ENCODE data around the gene GSTCD.
"Not testable (repeated sequence)": the region's sequence is repeated elsewhere in the genome, so short reads cannot be mapped to it uniquely, and the experiment has no call there.

The GSTCD gene

DNA sequence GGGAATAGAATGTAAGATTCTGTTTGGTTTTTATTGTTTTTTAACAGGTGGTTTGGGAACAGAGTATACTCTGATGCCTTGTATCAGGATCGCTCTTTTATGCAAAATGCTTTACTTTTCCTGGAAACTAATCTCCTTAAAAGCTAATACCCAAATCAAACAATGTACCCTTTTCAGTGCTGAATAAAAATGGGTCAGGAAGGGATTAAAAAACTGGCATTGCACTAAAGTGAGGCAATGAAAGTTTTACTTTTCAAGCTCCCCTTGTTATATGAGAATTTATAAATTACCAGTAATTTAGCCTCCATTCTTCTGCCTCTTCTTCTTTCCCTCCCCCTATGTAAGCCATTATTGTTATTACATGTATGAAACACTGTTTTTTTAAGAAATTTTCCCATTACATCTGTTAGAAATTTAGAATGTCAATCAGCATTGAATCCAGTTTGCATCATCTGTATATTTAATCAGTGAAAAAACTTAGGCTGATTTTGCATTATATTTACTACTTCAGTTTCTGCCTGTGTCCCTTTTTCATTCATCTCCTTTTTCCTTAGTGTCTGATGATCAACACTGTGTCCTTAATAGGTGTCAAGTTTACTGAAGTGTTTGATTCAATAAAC lies 97.0 kb downstream of the GSTCD start:
- DNase-seq (ENCODE audit: low read depth in 3 of 3): no peak

DNA sequence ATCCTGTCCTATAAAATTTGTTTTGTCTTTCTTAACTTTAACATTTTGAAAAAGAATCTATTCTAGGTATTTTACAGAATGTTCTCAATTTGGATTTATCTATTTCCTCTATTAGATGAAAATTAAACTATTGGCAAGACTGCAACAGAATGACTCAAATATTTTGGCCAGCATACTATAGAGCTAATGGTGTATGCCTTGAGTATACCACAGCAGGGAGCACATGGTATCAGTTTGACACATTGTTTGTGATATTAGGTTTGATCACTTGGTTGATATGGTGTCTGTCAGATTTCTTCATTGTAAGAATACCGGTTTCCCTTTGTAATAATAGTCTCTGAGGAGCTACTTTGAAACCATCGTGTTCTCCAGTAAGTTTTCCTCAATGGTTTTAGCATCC lies 98.9 kb downstream of the GSTCD start:
- DNase-seq (ENCODE audit: low read depth in 3 of 3): no peak

DNA sequence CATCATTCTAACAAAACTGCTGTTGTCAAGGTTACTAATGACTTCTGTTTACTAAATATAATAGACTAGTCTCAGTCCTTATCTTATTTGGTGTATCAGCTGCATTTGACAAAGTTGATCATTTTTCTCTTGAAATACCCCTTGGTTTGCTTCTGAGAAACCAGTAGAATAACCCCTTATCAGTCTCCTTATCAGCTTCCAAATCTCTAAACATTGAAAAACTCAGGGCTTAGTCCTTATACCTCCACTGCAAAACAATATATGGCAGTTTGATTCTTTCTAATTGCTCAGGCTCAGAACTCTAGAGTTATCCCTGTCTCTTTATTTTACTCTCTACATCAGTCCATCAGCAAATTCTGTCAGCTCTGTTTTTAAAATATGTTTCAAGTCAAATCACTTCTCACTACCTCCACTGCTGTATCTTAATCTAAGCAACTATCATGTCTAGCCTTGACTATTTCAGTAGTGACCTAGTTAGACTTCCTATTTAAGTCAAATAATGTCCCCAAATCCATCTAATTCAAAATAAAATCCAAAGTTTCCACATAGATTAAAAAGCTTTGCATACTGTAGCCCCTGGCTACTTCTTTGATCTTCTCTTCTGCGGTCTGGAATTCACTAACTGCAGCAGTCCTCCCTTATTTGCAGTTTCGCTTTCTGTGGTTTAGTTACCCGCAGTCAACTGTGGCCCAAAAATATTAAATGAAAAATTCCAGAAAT lies 99.6 kb downstream of the GSTCD start:
- no peak for DNase-seq (ENCODE audit: low read depth in 3 of 3)

- no peak for DNase-seq (ENCODE audit: low read depth in 3 of 3)
These were observed 100.1 kb downstream of the GSTCD start for GRCh38 chr4:105808750-105809041.

GRCh38 chr4:105815701-105816100 lies 107.1 kb downstream of the GSTCD start:
- DNase-seq (ENCODE audit: low read depth in 3 of 3): no peak

DNA sequence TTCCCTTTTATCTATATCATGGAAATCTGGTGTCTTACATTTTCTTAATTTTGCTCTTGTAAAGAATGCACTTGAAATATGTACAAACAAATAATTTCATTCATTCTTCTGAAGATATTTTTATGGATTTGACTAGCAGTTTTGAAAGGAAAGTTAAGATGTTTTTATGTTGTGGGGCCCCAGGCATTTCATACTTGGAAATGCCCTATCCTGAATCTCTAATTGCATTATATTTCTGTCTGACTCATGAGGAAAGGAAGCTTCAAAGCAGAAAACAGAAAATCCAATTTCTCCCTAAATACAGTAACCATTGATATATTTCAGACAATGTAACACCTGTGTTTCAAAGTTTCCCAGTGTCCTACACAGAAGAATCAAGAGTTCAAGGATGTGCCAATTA lies 113.5 kb downstream of the GSTCD start:
- no peak for DNase-seq (ENCODE audit: low read depth in 3 of 3)

DNA sequence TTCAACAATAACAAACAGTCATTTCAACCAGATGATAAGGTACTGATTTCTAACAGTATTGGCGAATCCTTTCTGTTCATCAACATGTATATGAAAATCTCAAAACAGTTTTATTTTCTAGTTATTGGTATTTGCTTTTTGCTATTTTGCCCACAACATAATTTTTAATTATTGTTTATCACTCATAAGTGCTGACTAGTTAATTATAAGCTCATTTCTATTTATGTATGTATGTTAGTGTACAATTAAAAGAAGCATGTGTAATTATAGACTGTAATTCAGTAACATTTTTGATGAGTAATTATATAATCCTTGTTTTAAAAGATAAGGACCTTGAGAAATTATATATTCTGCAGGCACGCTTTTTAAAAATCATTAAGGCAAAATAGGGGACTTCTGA lies 119.5 kb downstream of the GSTCD start:
- no peak for DNase-seq (ENCODE audit: low read depth in 3 of 3)

DNA sequence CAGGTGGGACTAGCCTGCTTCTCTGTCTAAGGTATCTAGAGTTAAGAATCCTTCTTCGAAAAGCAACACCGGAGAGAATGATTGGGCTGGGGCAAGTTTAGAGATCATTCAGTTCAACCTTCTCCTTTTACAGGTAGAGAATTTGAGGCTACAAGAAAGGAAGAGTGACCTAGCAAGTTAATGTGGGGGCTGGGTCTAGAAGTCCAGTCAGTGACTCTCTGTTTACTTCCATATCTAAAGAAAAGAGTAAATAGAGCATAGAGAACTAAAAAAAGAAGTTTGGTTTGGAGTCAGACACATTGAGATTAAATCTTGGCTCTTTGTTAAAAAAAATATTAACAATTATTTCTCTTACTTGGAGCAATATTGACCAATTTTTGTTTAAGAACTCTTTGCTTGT lies 122.6 kb downstream of the GSTCD start:
- DNase-seq (ENCODE audit: low read depth in 3 of 3): no peak

- DNase-seq (ENCODE audit: low read depth in 3 of 3): no peak
These were observed 126.6 kb downstream of the GSTCD start for GRCh38 chr4:105835177-105835576.

GRCh38 chr4:105836537-105836936 lies 128.0 kb downstream of the GSTCD start:
- no peak for DNase-seq (ENCODE audit: low read depth in 3 of 3)

- no peak for DNase-seq (ENCODE audit: low read depth in 3 of 3)
These were observed 128.5 kb downstream of the GSTCD start for GRCh38 chr4:105837037-105837436.

DNA sequence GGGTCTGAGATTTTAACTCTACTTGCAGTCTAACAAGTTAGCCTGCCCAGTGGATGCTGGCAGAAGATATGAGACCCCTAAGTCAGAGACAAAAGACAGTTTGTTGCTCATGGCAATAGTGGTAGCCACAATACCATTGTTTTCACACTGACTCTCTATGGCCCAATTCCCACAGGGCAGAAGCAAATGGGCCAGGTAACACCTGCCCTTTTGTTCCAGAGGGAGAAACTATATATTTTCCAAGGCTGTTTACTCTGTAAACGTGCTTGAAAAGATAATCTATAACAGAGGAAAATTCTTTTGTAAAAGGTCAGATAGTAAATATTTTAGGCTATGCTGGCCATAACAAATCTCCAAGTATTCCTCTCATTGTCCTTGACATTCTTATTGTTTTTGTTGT lies 129.5 kb downstream of the GSTCD start:
- DNase-seq (ENCODE audit: low read depth in 3 of 3): no peak

GRCh38 chr4:105840426-105841174 lies 132.0 kb downstream of the GSTCD start:
- DNase-seq (ENCODE audit: low read depth in 3 of 3): no peak

DNA sequence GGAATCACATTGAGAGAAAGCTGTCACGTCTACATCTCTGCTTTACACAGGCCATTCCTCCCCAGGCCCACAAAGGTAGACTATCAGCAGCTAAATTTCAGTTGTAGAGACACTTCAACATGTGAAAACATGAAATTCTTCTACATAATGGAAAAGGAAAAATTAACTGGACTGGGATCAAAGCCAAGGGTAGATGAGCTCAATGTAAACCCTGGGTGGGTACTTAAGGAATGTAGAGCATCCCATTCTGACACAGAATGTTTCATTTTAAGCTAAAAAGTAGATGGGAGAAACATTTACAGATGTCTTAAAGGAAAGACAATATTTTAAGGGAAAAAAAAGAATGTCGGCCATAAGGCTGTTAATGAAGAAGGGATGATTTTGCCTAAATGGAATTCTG lies 135.4 kb downstream of the GSTCD start:
- DNase-seq (ENCODE audit: low read depth in 3 of 3): no peak

DNA sequence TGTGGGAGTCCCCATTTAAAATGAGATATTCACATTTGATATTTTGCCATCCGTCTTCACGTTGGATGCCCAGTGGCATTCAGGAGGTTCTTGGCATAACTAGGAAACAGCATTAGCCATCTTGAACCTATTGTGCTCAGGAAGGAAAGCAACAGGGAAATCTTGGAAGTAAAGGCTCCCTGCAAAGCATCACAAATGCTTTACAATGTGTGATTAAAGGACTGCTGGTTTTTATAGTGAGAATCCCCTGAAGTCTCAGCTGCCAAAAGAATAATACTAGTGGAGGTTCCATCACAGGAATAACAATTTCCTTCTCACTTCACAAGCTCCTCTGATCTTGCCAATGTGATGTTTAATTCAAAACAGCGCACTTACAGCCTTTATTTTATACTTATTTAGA lies 137.0 kb downstream of the GSTCD start:
- DNase-seq (ENCODE audit: low read depth in 3 of 3): no peak

- DNase-seq (ENCODE audit: low read depth in 3 of 3): not testable (repeated sequence)
These were observed 139.8 kb downstream of the GSTCD start for GRCh38 chr4:105848359-105848758.

- no peak for DNase-seq (ENCODE audit: low read depth in 3 of 3)
These were observed 142.6 kb downstream of the GSTCD start for GRCh38 chr4:105851196-105851595.

DNA sequence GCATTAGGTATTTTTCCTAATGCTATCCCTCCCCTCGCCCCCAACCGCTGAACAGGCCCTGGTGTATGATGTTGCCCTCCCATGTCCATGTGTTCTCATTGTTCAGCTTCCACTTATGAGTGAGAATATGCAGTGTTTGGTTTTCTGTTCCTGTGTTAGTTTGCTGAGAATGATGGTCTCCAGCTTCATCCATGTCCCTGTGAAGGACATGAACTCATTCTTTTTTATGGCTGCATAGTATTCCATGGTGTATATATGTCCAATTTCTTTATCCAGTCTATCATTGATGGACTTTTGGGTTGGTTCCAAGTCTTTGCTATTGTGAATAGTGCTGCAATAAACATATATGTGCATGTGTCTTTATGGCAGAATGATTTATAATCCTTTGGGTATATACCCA lies 143.6 kb downstream of the GSTCD start:
- DNase-seq (ENCODE audit: low read depth in 3 of 3): not testable (repeated sequence)

DNA sequence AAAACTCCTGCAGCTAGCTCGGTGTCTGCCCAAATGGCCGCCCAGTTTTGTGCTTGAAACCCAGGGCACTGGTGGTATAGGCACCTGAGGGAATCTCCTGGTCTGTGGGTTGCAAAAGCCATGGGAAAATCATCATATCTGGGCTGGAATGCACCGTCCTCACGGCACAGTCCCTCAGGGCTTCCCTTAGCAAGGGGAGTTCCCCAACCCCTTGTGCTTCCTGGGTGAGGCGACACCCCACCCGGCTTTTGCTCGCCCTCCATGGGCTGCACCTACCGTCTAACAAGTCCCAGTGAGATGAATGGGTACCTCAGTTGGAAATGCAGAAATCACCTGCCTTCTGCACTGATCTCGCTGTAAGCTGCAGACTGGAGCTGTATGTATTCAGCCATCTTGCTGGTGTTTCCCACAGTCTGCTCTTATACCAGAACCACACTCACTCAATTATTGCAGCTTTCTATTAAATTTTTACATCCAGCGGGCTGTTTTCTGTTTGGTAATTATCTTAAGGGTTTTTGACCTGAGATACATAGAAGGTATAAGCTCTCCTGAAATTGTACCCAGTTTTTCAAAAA lies 150.0 kb downstream of the GSTCD start:
- DNase-seq (ENCODE audit: low read depth in 3 of 3): no peak

GRCh38 chr4:105859233-105859632 lies 150.6 kb downstream of the GSTCD start:
- DNase-seq (ENCODE audit: low read depth in 3 of 3): no peak

- no peak for DNase-seq (ENCODE audit: low read depth in 3 of 3)
These were observed 162.4 kb downstream of the GSTCD start for GRCh38 chr4:105870963-105871362.

DNA sequence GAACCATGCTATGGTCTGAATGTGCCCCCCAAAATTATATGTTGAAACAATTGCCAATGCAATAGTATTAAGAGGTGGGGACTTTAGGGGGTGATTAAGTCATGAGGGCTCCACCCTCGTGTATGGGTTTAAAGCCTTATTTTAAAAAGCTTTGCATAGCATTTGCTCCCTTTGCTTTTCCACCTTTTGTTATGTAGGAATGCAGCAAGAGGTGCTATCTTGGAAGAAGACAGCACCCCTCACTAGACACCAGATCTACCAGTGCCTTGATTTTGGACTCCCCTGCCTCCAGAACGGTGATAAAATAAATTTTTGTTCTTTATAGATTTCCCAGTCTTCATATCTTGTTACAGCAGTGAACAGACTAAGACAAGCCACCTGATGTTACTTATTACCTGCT lies 163.4 kb downstream of the GSTCD start:
- DNase-seq (ENCODE audit: low read depth in 3 of 3): no peak

- DNase-seq (ENCODE audit: low read depth in 3 of 3): no peak
These were observed 166.6 kb downstream of the GSTCD start for GRCh38 chr4:105875233-105875632.

Data from stimulated activated CD4-positive, alpha-beta T cell treated with anti-CD3 and anti-CD28 coated beads, TNF-alpha, amount 100 ng/mL, for 4 hours (primary cell).